PC-3 (cell line): ENCODE measurements around the gene ZP1. TPM values are rescaled to one million over a fixed set of nuclear protein-coding genes. Genes with fewer than 3 reads are reported as not detected.

Experiments used
- ATAC-seq: fragments of 200-7000 bp; cut with Tn5 transposase; 2 replicates; pipeline ENCODE4 v1.9.1; 2020; ENCODE audit warnings: mild to moderate bottlenecking, moderate library complexity
- BruUV-seq: library from RNA; stranded (reverse); fragments of 400-500 nt; replicated peaks from 2 replicates; lab custom pipeline; 2021; lab: Mats Ljungman, UMichigan
- CTCF ChIA-PET: fragments of 300-600 bp; sonication (Branson Sonifier 250); formaldehyde crosslinking; loops from one replicate; lab custom pipeline; 2022; ENCODE audit warnings: antibody characterized with exemption; lab: Charles Lee
- POLR2A ChIA-PET: fragments of 300-600 bp; sonication (Branson Sonifier 250); formaldehyde crosslinking; loops from one replicate; lab custom pipeline; 2022; ENCODE audit warnings: antibody characterized with exemption; ENCODE audit not compliant: unreplicated experiment; lab: Charles Lee
- DNase-seq: peaks from one replicate; pipeline ENCODE4 v3.0.0-alpha.2; 2015
- H2AFZ ChIP-seq: fragments of 300-600 bp; sonication (generic); 2 replicates; pipeline ENCODE4 v1.6.0; 2016; ENCODE audit warnings: antibody characterized with exemption, low read length
- H3F3A ChIP-seq: fragments of 300-600 bp; sonication (generic); one replicate; pipeline ENCODE4 v1.6.0; 2017; ENCODE audit warnings: antibody characterized with exemption, low read length, control low read depth, mild to moderate bottlenecking; ENCODE audit not compliant: unreplicated experiment
- H3K27ac ChIP-seq: fragments of 300-600 bp; sonication (generic); 2 replicates; pipeline ENCODE4 v1.5.1; 2016; ENCODE audit warnings: mild to moderate bottlenecking, low read length
- H3K27me3 ChIP-seq: fragments of 300-600 bp; sonication (generic); 2 replicates; pipeline ENCODE4 v1.6.1; 2016; ENCODE audit warnings: low read length, mixed read lengths
- H3K36me3 ChIP-seq: fragments of 300-600 bp; sonication (generic); 2 replicates; pipeline ENCODE4 v1.6.1; 2016; ENCODE audit warnings: low read depth, mixed run types, low read length, mixed read lengths
- H3K4me1 ChIP-seq: fragments of 300-600 bp; sonication (generic); 2 replicates; pipeline ENCODE4 v1.5.1; 2016; ENCODE audit warnings: low read length; ENCODE audit not compliant: insufficient read depth
- H3K4me2 ChIP-seq: fragments of 300-600 bp; sonication (generic); 2 replicates; pipeline ENCODE4 v1.6.0; 2016; ENCODE audit warnings: low read length
- H3K4me3 ChIP-seq: fragments of 300-600 bp; sonication (generic); 2 replicates; pipeline ENCODE4 v1.5.1; 2016; ENCODE audit warnings: mild to moderate bottlenecking, low read length, mixed read lengths
- H3K79me2 ChIP-seq: fragments of 300-600 bp; sonication (generic); 2 replicates; pipeline ENCODE4 v1.6.1; 2017; ENCODE audit warnings: low read length, mixed read lengths
- H3K9ac ChIP-seq: fragments of 300-600 bp; sonication (generic); 2 replicates; pipeline ENCODE4 v1.6.0; 2016; ENCODE audit warnings: mild to moderate bottlenecking, low read length
- H3K9me2 ChIP-seq: fragments of 300-600 bp; sonication (generic); replicated peaks from 2 replicates; pipeline ENCODE4 v1.6.1; 2016; ENCODE audit warnings: mixed run types, low read length, mixed read lengths
- H3K9me3 ChIP-seq: fragments of 300-600 bp; sonication (generic); 2 replicates; pipeline ENCODE4 v1.6.1; 2016; ENCODE audit warnings: low read length, mixed read lengths
- H4K20me1 ChIP-seq: fragments of 300-600 bp; sonication (generic); 2 replicates; pipeline ENCODE4 v1.6.1; 2016; ENCODE audit warnings: low read length, mixed read lengths
- CTCF ChIP-seq: fragments of 300-600 bp; sonication (generic); conservative IDR thresholded peaks from 2 replicates; pipeline ENCODE4 v1.5.1; 2017; ENCODE audit warnings: antibody characterized with exemption, low read depth, mild to moderate bottlenecking, low read length
- EZH2 ChIP-seq: fragments of 300-600 bp; sonication (generic); IDR thresholded peaks from one replicate; pipeline ENCODE4 v1.6.1; 2017; ENCODE audit warnings: antibody characterized with exemption, mild to moderate bottlenecking, low read length; ENCODE audit not compliant: unreplicated experiment
- EZH2phosphoT487 ChIP-seq: fragments of 300-600 bp; sonication (generic); IDR thresholded peaks from 2 replicates; pipeline ENCODE4 v1.6.1; 2018; ENCODE audit warnings: mild to moderate bottlenecking, antibody characterized with exemption, low read length, borderline replicate concordance
- intact Hi-C: fragments of 100-400 bp; cut with micrococcal nuclease; formaldehyde crosslinking; loops from 2 replicates; pipeline ENCODE4 v1.9.0; 2023
- total RNA-seq: library from RNA; depleted of rRNA; stranded (reverse); fragments of >200 nt; gene quantifications from 2 replicates; pipeline ENCODE4 v1.2.3, GENCODE V29; 2014

Gene ZP1
- total RNA-seq, 1 experiment from 2014 or later, result not detected

GRCh38 chr11:60899046-60899936, 31.9 kb downstream of the ZP1 start:
- Histone ChIP-seq H2AFZ (no peak overlapping the region), H4K20me1 (peaks cover 27% of the 10 kb centered on the region), H3K9me3 (no peaks in the 10 kb centered on the region), H3K79me2 (peaks cover 23% of the 10 kb centered on the region), H3K4me1 (peaks cover 5% of the 10 kb centered on the region), H3K9ac (no peak overlapping the region), H3K36me3 (peaks cover 97% of the 10 kb centered on the region), H3K9me2 (no peaks in the 10 kb centered on the region), H3K4me3 (no peak overlapping the region), H3K4me2 (no peak overlapping the region), H3K27ac (no peak overlapping the region), H3K27me3 (no peaks in the 10 kb centered on the region), H3F3A (peaks cover 8% of the 10 kb centered on the region)
- TF ChIP-seq CTCF (peak; percentile 97), EZH2phosphoT487 (no peak)
- intact Hi-C loops, result loop anchor here (1.0 kb wide), 2 partner anchors 68 to 124 kb away; no protein-coding TSS in a partner anchor
- ATAC-seq (peak; percentile 96), DNase-seq (peak; percentile 89)
- POLR2A ChIA-PET, result interaction anchor here (0.7 kb wide), 1 partner anchor 623 kb away, joined by 3 read pairs; no protein-coding TSS in a partner anchor
- BruUV-seq, result no TSS peak
- CTCF ChIA-PET, result interaction anchor here (0.5 to 1.6 kb wide), 11 partner anchors 11 to 283 kb away, joined by 3 to 29 read pairs (median 4); partner anchors contain the start of gene TMEM109

GRCh38 chr11:60899977-60900376, 32.6 kb downstream of the ZP1 start:
- no TSS peak for BruUV-seq
- H3K9me3 ChIP-seq, result no peaks in the 10 kb centered on the region
- peaks cover 8% of the 10 kb centered on the region for H3F3A ChIP-seq
- intact Hi-C loops, result loop anchor here (1.0 kb wide), 2 partner anchors 69 to 125 kb away; no protein-coding TSS in a partner anchor
- no peaks in the 10 kb centered on the region for H3K9me2 ChIP-seq
- H3K9ac ChIP-seq, result no peak overlapping the region
- peaks cover 34% of the 10 kb centered on the region for H4K20me1 ChIP-seq
- DNase-seq (no peak), ATAC-seq (no peak)
- no peak for TF ChIP-seq CTCF
- no peak for TF ChIP-seq EZH2phosphoT487
- TF ChIP-seq EZH2, result no peak
- ChIA-PET CTCF (interaction anchor here (0.5 to 1.6 kb wide), 11 partner anchors 12 to 282 kb away, joined by 3 to 29 read pairs (median 4); partner anchors contain the start of gene TMEM109), POLR2A (interaction anchor here (0.7 kb wide), 1 partner anchor 623 kb away, joined by 3 read pairs; no protein-coding TSS in a partner anchor)
- H3K79me2 ChIP-seq, result peaks cover 29% of the 10 kb centered on the region
- no peak overlapping the region for H2AFZ ChIP-seq
- peaks cover 12% of the 10 kb centered on the region for H3K4me1 ChIP-seq
- H3K36me3 ChIP-seq, result peaks cover 91% of the 10 kb centered on the region
- H3K4me3 ChIP-seq, result no peak overlapping the region
- H3K27ac ChIP-seq, result no peak overlapping the region
- no peak overlapping the region for H3K4me2 ChIP-seq
- H3K27me3 ChIP-seq, result no peaks in the 10 kb centered on the region
